ENCODE measurements around the gene APOLD1.

APOLD1 gene

GRCh38 chr12:12774791-12775190, 10.7 kb upstream of the APOLD1 start:
- no peaks in the 10 kb centered on the region for H3K4me1 ChIP-seq
- no peak overlapping the region for H2AFZ ChIP-seq
- H3K27me3 ChIP-seq (ENCODE audit: control insufficient read depth, insufficient read depth, low read length): no peaks in the 10 kb centered on the region
- no peaks in the 10 kb centered on the region for H3K9me3 ChIP-seq (ENCODE audit: control insufficient read depth, low read length)
- H3K9ac ChIP-seq: no peak overlapping the region
- no peak overlapping the region for H3K4me3 ChIP-seq (ENCODE audit: low read depth, low read length)
- H3K79me2 ChIP-seq: no peaks in the 10 kb centered on the region
- no peaks in the 10 kb centered on the region for H3K36me3 ChIP-seq (ENCODE audit: control insufficient read depth, insufficient read depth, low read length)
- H3K27ac ChIP-seq: no peak overlapping the region
- TF ChIP-seq, protein P1, sequence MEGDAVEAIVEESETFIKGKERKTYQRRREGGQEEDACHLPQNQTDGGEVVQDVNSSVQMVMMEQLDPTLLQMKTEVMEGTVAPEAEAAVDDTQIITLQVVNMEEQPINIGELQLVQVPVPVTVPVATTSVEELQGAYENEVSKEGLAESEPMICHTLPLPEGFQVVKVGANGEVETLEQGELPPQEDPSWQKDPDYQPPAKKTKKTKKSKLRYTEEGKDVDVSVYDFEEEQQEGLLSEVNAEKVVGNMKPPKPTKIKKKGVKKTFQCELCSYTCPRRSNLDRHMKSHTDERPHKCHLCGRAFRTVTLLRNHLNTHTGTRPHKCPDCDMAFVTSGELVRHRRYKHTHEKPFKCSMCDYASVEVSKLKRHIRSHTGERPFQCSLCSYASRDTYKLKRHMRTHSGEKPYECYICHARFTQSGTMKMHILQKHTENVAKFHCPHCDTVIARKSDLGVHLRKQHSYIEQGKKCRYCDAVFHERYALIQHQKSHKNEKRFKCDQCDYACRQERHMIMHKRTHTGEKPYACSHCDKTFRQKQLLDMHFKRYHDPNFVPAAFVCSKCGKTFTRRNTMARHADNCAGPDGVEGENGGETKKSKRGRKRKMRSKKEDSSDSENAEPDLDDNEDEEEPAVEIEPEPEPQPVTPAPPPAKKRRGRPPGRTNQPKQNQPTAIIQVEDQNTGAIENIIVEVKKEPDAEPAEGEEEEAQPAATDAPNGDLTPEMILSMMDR (IDR thresholded peaks at IDR 0.05): no peak
- no peak overlapping the region for H3K4me2 ChIP-seq (ENCODE audit: low read length)

GRCh38 chr12:12776261-12776660, 9.2 kb upstream of the APOLD1 start:
- no peaks in the 10 kb centered on the region for H3K27me3 ChIP-seq (ENCODE audit: control insufficient read depth, insufficient read depth, low read length)
- H3K4me1 ChIP-seq: no peaks in the 10 kb centered on the region
- H2AFZ ChIP-seq: no peak overlapping the region
- TF ChIP-seq, protein P1 (IDR thresholded peaks at IDR 0.05): no peak
- H3K4me2 ChIP-seq (ENCODE audit: low read length): no peak overlapping the region
- no peaks in the 10 kb centered on the region for H3K79me2 ChIP-seq
- no peak overlapping the region for H3K4me3 ChIP-seq (ENCODE audit: low read depth, low read length)
- no peak overlapping the region for H3K9ac ChIP-seq
- no peaks in the 10 kb centered on the region for H3K36me3 ChIP-seq (ENCODE audit: control insufficient read depth, insufficient read depth, low read length)
- H3K9me3 ChIP-seq (ENCODE audit: control insufficient read depth, low read length): no peaks in the 10 kb centered on the region
- H3K27ac ChIP-seq: no peak overlapping the region

DNA sequence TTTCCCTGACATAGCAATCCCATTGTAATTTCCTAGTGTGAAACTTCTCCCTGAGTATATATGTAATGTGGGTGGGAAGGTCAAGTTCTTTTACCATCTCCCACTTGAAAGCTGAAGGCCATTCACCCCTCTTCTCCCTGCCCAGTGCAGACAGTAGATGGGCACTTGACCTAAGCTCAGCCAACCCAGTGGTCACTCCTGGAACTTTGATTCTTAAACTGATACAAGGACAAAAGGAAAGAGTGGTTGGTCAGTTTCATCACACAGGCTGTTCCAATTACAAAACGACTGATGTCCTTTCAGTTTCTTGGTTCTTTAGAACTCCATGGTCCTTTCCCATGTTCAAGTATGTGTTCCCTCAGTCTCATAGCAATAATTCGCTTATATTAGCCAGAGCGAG, 8.4 kb upstream of the APOLD1 start:
- no peak overlapping the region for H3K4me2 ChIP-seq (ENCODE audit: low read length)
- no peaks in the 10 kb centered on the region for H3K36me3 ChIP-seq (ENCODE audit: control insufficient read depth, insufficient read depth, low read length)
- no peak overlapping the region for H3K27ac ChIP-seq
- no peak overlapping the region for H3K9ac ChIP-seq
- H3K27me3 ChIP-seq (ENCODE audit: control insufficient read depth, insufficient read depth, low read length): no peaks in the 10 kb centered on the region
- no peak overlapping the region for H3K4me3 ChIP-seq (ENCODE audit: low read depth, low read length)
- H3K79me2 ChIP-seq: no peaks in the 10 kb centered on the region
- H3K4me1 ChIP-seq: no peaks in the 10 kb centered on the region
- no peaks in the 10 kb centered on the region for H3K9me3 ChIP-seq (ENCODE audit: control insufficient read depth, low read length)
- H2AFZ ChIP-seq: no peak overlapping the region
- TF ChIP-seq, protein P1 (IDR thresholded peaks at IDR 0.05): no peak

GRCh38 chr12:12779007-12779406, 6.5 kb upstream of the APOLD1 start:
- H3K27me3 ChIP-seq (ENCODE audit: control insufficient read depth, insufficient read depth, low read length): no peaks in the 10 kb centered on the region
- H3K4me3 ChIP-seq (ENCODE audit: low read depth, low read length): no peak overlapping the region
- peak overlapping the region; percentile 27 for H3K27ac ChIP-seq
- no peak overlapping the region for H3K9ac ChIP-seq
- H3K4me1 ChIP-seq: no peaks in the 10 kb centered on the region
- H3K36me3 ChIP-seq (ENCODE audit: control insufficient read depth, insufficient read depth, low read length): no peaks in the 10 kb centered on the region
- no peaks in the 10 kb centered on the region for H3K9me3 ChIP-seq (ENCODE audit: control insufficient read depth, low read length)
- TF ChIP-seq, protein P1 (IDR thresholded peaks at IDR 0.05): no peak
- H3K79me2 ChIP-seq: no peaks in the 10 kb centered on the region
- H2AFZ ChIP-seq: no peak overlapping the region
- H3K4me2 ChIP-seq (ENCODE audit: low read length): no peak overlapping the region

- TF ChIP-seq, protein P1 (IDR thresholded peaks at IDR 0.05): no peak
- no peak overlapping the region for H3K4me2 ChIP-seq (ENCODE audit: low read length)
These were observed 5.9 kb upstream of the APOLD1 start for GRCh38 chr12:12779529-12779928.

More at GRCh38 chr12:12779529-12779928, 5.9 kb upstream of the APOLD1 start:
- H3K4me1 ChIP-seq: no peaks in the 10 kb centered on the region
- H2AFZ ChIP-seq: no peak overlapping the region
- no peaks in the 10 kb centered on the region for H3K79me2 ChIP-seq
- H3K9ac ChIP-seq: no peak overlapping the region
- H3K27me3 ChIP-seq (ENCODE audit: control insufficient read depth, insufficient read depth, low read length): no peaks in the 10 kb centered on the region
- no peaks in the 10 kb centered on the region for H3K36me3 ChIP-seq (ENCODE audit: control insufficient read depth, insufficient read depth, low read length)
- no peak overlapping the region for H3K4me3 ChIP-seq (ENCODE audit: low read depth, low read length)
- peak overlapping the region; percentile 27 for H3K27ac ChIP-seq
- H3K9me3 ChIP-seq (ENCODE audit: control insufficient read depth, low read length): no peaks in the 10 kb centered on the region

Data from parathyroid adenoma (tissue), 2 donors.